GM19043 (cell line): ENCODE measurements around the gene PSMB3.
"Not testable (repeated sequence)": the region's sequence is repeated elsewhere in the genome, so short reads cannot be mapped to it uniquely, and the experiment has no call there.

Source experiments
- ATAC-seq: cut with Tn5 transposase; IDR thresholded peaks from one replicate; pipeline ENCODE4 v1.9.1; 2021; ENCODE audit warnings: low read depth; ENCODE audit not compliant: unreplicated experiment

PSMB3 gene

DNA sequence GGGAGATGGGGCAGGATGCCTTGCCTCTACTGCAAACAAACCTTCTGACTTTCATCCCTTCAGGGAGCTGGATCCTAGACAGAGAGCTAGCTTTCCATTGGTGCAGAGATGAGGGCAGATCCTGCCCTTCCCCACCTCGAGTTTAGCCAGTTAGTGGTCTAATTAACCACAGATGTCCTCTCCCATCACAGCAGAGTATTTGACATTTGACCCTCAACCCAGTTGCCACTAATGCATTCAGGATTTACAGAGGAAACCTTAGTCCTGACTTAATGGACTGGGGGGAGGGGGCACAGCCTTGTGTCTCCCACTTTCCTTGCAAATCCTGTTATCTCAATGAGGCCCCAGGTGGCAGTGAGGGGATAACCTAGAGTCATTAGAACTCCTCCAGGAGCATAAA lies 36.6 kb downstream of the PSMB3 start:
- no peak for ATAC-seq

DNA sequence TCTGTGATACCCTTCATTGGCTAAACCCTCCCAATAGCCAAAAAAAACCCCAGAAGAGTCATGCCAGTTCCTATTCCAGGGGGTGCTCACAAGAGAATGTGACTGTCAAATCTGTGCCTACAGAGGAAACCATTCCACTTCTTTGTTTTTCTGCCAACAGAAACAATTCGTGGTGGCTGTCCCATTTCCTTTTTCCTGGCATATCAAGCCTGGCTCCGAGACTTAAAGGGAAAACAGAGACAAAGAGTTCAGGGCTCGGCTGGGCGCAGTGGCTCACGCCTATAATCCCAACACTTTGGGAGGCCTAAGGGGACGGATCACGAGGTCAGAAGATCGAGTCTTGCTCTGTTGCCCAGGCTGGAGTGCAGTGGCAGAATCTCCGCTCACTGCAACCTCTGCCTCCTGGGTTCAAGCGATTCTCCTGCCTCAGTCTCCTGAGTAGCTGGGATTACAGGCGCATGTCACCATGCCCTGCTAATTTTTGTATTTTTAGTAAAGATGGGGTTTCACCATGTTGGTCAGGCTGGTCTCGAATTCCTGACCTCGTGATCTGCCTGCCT lies 37.7 kb downstream of the PSMB3 start:
- ATAC-seq = not testable (repeated sequence)

DNA sequence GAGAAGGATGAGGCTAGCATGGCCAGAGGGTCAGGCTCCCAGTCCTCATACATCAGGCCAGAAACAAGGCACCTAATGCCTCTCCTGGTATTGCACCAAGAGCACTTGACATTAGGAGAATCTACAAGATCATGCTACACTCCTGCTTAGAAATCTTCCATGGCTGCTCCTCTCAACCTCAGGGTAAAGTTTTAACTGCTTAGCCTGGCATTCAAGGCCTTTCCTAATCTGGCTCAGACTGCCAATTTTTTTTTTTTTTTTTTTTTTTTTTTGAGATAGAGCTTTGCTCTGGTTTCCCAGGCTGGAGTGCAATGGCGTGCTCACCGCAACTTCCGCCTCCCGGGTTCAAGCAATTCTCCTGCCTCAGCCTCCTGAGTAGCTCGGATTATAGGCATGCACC lies 38.6 kb downstream of the PSMB3 start:
- no peak for ATAC-seq

DNA sequence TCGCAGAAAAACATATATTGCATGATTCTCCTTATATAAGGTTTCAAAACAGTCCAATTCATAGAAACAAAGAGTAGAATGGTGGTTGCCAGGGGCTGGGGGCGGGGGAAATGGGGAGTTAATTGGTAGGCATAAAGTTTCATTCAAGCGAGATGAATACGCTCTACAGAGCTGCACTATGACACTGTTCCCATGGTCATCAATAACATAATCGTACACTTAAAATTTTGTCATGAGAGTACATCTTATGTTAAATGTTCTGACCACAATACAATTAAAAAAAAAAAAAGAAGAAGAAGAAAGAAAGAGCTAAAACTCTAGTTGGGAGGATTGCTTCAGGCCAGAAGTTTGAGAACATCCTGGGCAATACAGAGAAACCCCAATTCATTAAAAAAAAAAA lies 41.7 kb downstream of the PSMB3 start:
- no peak for ATAC-seq

DNA sequence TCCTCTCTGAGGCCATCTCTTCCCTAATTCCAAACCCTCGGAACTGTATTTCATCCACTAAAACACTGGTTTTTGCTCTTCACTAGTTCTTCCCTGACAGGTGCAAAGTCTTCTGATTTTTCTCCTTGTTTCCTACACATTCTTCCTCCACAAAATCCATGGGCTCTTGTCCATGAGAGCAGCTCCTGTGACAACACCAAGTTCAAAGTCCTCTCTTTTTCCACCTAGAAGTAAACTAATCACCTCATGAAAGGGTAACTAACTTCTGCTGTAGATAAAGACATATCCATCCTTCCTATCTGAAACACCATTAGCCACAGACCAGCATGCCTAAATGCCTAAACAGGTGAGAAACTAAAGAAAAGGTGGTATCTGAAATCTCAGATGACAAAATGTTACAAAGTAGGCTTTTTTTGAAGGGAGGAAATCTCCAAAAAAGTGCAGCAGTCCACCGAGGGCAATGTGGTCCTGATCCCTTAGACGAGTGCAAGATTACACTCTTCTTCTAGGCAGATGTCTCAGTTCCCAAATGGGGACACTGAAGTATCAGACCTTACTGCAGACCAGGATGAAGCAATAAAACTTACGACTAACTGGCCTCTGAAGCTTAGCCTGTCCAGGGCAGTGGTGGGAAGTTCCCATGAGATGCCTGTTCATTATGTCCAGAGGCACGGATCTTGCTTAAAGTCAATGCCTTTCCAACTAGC lies 44.1 kb downstream of the PSMB3 start:
- ATAC-seq = no peak

DNA sequence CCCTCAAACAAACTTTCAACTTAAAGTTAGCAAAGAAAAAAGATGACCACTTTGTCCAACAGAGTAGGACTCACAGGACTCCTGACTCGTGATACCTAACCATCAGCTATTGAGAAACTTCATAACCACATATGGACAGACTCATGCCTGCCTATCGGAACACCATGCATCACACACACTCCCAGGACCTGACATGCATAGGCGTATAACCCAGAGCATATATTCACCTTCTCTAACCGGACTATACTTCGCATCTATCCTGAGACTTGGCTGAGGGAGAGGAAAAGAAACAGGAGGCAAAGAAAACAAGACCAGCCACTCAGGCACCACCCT lies 44.6 kb downstream of the PSMB3 start:
- no peak for ATAC-seq

DNA sequence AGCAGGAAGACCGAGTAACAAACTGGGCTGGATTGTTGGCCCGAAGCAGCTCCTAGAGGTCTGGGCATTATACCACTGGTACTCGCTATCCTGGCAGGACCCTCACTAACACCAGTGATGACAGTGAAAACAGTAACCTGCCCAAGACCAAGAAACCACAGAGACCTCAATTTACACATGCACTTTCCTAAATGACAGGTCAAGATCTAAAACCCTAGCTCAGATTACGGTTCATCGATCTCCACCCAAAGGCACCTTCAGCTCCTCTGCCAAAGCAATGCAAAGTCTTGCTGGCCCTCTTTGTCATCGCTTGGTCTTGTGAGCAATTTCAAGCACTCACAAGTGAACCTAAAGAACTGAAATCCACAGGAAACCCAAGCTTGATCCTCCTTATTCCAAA lies 45.3 kb downstream of the PSMB3 start:
- ATAC-seq = no peak

DNA sequence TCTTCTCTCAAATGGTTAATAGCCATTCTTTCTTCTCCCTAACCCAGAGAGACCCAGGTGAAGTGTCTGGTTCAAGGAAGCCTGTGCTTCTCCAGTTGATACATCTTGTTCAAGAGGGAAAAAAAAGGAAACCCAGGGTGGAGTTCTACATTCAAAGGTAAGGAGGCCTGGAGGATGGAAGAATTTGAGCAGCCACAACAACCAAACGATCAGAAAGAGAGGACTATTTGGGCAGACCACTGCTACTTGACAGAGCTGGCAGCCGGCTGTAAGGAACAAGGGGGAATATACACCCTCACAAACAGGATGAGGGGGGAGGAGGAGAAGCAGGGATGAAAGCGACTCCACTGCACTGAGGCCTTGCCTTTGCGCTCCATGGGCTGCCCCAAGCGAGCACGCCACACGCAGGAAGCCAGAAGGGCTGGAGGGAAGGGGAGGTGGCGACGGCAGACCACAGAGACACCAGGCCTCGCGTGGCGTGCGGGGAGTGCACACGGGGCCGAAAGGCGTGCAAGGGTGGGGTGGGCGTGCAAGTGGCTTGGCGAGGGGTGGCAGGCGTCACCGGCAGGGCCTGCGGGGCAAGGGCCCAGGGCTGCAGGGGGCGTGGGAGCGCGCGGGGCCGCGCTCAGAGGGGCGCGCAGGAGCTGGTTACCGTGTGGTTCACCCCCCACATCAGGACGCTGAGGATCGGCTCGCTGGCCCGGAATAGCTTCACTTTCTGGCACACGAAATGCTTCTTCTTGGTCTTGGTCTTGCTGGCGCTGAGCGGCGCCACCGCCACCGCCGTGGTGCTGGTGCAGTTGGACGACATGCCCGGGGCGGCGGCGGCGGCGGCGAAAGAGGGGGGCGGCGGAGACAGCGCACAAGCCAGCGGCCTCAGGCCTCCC lies 46.3 kb downstream of the PSMB3 start:
- peak; percentile 14 for ATAC-seq

DNA sequence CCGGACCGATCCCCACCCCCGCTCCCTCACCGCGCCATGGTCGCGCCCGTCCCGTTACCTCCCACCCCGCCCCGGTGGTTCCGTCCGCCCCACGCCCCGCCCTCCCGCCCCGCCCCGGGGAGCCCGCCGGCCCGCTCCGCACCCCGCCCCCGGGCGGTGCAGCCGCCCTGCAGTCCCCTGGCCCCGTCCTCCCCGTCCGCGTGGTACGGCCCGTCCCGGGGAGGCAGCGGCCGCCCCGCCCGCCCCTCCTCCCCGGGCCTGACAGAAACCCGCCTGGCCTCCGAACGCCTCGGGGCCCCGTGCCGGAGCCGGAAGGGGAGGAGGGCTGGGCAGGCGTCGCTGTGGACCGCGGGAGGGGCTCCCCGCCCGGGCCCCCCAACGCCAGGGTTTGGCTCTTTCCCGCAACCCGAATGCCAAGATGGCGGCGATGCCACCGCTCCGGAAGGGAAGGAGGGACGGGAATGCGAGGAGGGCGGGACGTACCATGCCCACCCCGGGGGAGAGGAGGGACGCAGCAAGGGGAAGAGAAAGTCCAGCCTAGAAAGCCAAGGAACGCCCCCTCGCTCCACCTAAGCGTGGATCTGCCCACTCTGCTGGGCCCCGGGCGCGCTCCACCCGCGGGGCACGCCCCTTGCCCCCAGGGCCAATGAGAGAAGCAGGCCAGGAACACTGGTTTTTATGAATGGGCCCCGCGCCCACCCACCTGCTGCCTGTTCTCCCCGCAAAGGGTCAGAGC lies 47.1 kb downstream of the PSMB3 start, which contains the start of gene PIP4K2B:
PIP4K2B (minus strand) TSS at position 56 of the 736 bp plus-strand sequence. CDS start 132 bp downstream, outside the sequence.
- ATAC-seq = peak; percentile 78

DNA sequence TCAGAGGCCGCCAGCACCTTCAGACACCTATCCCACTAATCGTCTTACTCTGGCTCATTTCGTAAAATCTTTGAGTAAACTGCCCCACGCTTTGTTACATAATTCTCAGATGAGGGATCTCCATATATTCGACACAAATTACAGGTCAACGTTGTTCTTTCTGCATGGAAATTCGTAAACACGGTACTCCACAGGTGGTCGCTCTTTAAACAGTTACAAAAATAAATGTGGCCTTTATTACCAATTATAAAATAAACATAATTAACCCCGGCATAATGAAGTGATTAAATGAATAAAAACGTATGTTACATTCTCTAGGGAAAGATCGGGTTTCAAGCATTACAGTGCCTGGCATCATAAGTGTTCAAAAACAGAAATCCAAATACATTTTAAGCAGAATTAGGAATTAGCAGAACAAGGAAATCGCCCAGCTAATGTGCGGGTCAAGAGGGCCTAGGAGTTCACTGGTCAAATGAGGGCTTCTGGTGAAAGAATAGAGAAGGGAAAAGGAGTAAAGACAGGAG lies 47.8 kb downstream of the PSMB3 start:
- no peak for ATAC-seq

DNA sequence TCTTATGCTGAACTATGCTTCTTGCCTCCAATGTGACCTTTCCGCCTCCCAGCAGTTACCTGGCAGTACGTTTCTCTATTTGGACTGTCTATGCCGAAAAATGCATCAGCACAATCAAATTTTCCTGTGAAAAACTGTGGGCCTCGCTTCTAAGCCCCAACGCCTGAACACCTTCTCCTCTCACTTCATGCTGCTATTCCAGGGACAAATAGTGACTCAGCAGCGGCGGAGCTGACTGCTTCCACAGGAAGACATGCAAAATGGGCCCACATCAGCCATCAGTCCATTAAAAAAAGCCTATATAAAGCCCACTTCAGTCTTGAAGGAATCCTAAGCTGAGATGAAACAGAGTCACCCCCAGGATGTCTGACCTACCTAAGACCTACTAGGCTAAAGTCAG lies 57.3 kb downstream of the PSMB3 start:
- ATAC-seq = no peak
